ENCODE measurements around the gene DPPA2. TPM values are rescaled to one million over a fixed set of nuclear protein-coding genes. Genes with fewer than 3 reads are reported as not detected.

The DPPA2 gene
- total RNA-seq, 4 donors from 2014 or later, result not detected

- no peak for DNase-seq
- H3K27me3 ChIP-seq, result no peaks in the 10 kb centered on the region
- H3K27ac ChIP-seq, result no peak overlapping the region
- intact Hi-C loops (cut with DNase I), result no loop called here
- no peaks in the 10 kb centered on the region for H3K36me3 ChIP-seq
- 61 to 81% methylated on average over 3 of the region's 3 CpGs for WGBS, 2 donors
- TF ChIP-seq, protein P1, sequence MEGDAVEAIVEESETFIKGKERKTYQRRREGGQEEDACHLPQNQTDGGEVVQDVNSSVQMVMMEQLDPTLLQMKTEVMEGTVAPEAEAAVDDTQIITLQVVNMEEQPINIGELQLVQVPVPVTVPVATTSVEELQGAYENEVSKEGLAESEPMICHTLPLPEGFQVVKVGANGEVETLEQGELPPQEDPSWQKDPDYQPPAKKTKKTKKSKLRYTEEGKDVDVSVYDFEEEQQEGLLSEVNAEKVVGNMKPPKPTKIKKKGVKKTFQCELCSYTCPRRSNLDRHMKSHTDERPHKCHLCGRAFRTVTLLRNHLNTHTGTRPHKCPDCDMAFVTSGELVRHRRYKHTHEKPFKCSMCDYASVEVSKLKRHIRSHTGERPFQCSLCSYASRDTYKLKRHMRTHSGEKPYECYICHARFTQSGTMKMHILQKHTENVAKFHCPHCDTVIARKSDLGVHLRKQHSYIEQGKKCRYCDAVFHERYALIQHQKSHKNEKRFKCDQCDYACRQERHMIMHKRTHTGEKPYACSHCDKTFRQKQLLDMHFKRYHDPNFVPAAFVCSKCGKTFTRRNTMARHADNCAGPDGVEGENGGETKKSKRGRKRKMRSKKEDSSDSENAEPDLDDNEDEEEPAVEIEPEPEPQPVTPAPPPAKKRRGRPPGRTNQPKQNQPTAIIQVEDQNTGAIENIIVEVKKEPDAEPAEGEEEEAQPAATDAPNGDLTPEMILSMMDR (IDR thresholded peaks at IDR 0.05), result no peak
- TF ChIP-seq POLR2A (IDR thresholded peaks at IDR 0.05), result no peak
- H3K9me3 ChIP-seq, result no peaks in the 10 kb centered on the region
- H3K4me1 ChIP-seq, result no peaks in the 10 kb centered on the region
- H3K4me3 ChIP-seq, result no peak overlapping the region
Observed at GRCh38 chr3:109356442-109357155, 40.3 kb upstream of the DPPA2 start.

- intact Hi-C loops (cut with DNase I), result no loop called here
- H3K27ac ChIP-seq, result no peak overlapping the region
- 57 to 68% methylated on average over 8 of the region's 8 CpGs for WGBS, 2 donors
- H3K27me3 ChIP-seq, result no peaks in the 10 kb centered on the region
- H3K4me1 ChIP-seq, result no peaks in the 10 kb centered on the region
- H3K4me3 ChIP-seq, result no peak overlapping the region
- H3K9me3 ChIP-seq, result no peaks in the 10 kb centered on the region
- no peaks in the 10 kb centered on the region for H3K36me3 ChIP-seq
- TF ChIP-seq, protein P1 (IDR thresholded peaks at IDR 0.05), result no peak
- no peak for TF ChIP-seq POLR2A (IDR thresholded peaks at IDR 0.05)
- DNase-seq, result no peak
Observed at GRCh38 chr3:109355625-109356441, 39.5 kb upstream of the DPPA2 start.

- Histone ChIP-seq H3K36me3 (no peaks in the 10 kb centered on the region), H3K27ac (no peak overlapping the region), H3K4me1 (no peaks in the 10 kb centered on the region), H3K27me3 (no peaks in the 10 kb centered on the region), H3K9me3 (no peaks in the 10 kb centered on the region), H3K4me3 (no peak overlapping the region)
- DNase-seq, result no peak
- WGBS, 2 donors, result 27 to 42% methylated on average over 2 of the region's 2 CpGs
- TF ChIP-seq, protein P1 (IDR thresholded peaks at IDR 0.05), result no peak
- TF ChIP-seq POLR2A (IDR thresholded peaks at IDR 0.05), result no peak
- intact Hi-C loops (cut with DNase I), result no loop called here
Observed at GRCh38 chr3:109353057-109353456, 36.7 kb upstream of the DPPA2 start.

DNA sequence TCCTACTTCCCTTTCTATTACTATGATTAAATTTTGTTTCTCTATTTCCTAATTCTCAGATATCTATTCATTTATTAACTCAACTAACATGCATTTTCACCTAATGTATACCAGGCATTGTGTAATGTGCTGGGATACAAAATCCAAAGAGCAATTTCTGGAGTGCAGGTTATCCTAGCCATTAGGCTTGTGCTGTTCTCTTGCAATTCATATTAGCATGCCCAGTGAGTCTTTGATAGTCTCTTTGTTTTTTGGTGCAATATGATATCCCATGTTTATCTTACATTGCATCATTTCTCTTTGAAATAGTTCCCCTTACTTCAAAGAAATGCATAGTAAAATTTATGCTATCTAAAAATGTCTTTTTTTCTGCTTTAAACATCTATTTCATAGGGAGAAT, 34.9 kb upstream of the DPPA2 start:
- no peaks in the 10 kb centered on the region for H3K36me3 ChIP-seq
- no peak for DNase-seq
- no peaks in the 10 kb centered on the region for H3K9me3 ChIP-seq
- intact Hi-C loops (cut with DNase I), result no loop called here
- H3K27ac ChIP-seq, result no peak overlapping the region
- H3K27me3 ChIP-seq, result no peaks in the 10 kb centered on the region
- TF ChIP-seq, protein P1 (IDR thresholded peaks at IDR 0.05), result no peak
- no peak for TF ChIP-seq POLR2A (IDR thresholded peaks at IDR 0.05)
- H3K4me3 ChIP-seq, result no peak overlapping the region
- H3K4me1 ChIP-seq, result no peaks in the 10 kb centered on the region

DNA sequence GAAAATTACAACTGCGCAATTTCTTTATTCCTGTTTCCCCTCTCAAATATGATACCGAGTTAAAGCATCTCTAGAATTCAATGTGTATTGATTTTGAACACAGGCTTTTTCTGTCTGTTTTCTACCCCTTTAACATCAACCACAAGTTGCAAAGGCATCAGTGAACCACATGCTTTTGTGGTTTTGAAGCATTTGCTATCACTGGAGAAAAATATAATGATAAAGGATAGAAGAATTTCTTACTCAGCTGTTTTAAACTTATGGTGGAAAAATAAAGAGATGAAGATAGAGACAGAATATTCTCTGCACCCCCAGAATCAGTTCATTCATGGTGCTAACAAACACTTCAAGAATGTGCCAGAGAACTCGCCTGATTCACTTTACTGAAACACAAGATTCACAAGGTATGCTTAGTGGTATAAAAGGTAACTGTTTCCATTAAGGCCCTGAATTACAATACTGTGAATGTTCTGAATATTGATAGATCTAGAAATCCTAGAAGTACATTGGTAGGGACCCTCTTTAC, 30.5 kb upstream of the DPPA2 start:
- DNase-seq, result no peak
- no peak overlapping the region for H3K4me3 ChIP-seq
- intact Hi-C loops (cut with DNase I), result no loop called here
- TF ChIP-seq POLR2A (IDR thresholded peaks at IDR 0.05), result no peak
- TF ChIP-seq, protein P1 (IDR thresholded peaks at IDR 0.05), result no peak
- no peaks in the 10 kb centered on the region for H3K4me1 ChIP-seq
- H3K9me3 ChIP-seq, result no peaks in the 10 kb centered on the region
- no peaks in the 10 kb centered on the region for H3K36me3 ChIP-seq
- H3K27me3 ChIP-seq, result no peaks in the 10 kb centered on the region
- H3K27ac ChIP-seq, result no peak overlapping the region
- WGBS, 2 donors, result 82 to 83% methylated on average over 3 of the region's 3 CpGs
